IMR-90 (cell line): ENCODE measurements around the gene RECK. TPM values are rescaled to one million over a fixed set of nuclear protein-coding genes. Genes with fewer than 3 reads are reported as not detected.

Experiments used
- ATAC-seq: fragments of 200-7000 bp; cut with Tn5 transposase; 2 replicates; pipeline ENCODE4 v1.9.1; 2020; ENCODE audit warnings: low read depth, mild to moderate bottlenecking, moderate library complexity
- BruUV-seq: library from RNA; stranded (reverse); fragments of 400-500 nt; replicated peaks from 2 replicates; lab custom pipeline; 2021; lab: Mats Ljungman, UMichigan
- CTCF ChIA-PET: fragments of 300-600 bp; formaldehyde crosslinking; extraction: SDS; loops from one replicate; lab custom pipeline; 2021; ENCODE audit warnings: antibody characterized with exemption; lab: Yijun Ruan, JAX
- POLR2A ChIA-PET: fragments of 300-600 bp; sonication (Branson Sonifier 250); formaldehyde crosslinking; loops from one replicate; lab custom pipeline; 2022; ENCODE audit warnings: antibody characterized with exemption; ENCODE audit not compliant: unreplicated experiment; lab: Charles Lee
- DNase-seq: peaks from one replicate; pipeline ENCODE4 v3.0.0; 2013
- H2AFZ ChIP-seq: replicated peaks from 2 replicates; pipeline ENCODE3; 2013; ENCODE audit warnings: low read length, mild to moderate bottlenecking; ENCODE audit not compliant: poor library complexity
- H2AK5ac ChIP-seq: 2 replicates; pipeline ENCODE4 v1.6.1; 2013; ENCODE audit warnings: low read depth, low read length, inconsistent platforms
- H2AK9ac ChIP-seq: replicated peaks from 2 replicates; pipeline ENCODE3; 2013; ENCODE audit warnings: mild to moderate bottlenecking, low read depth, low read length, moderate library complexity; ENCODE audit not compliant: poor library complexity
- H2BK120ac ChIP-seq: 2 replicates; pipeline ENCODE4 v1.6.1; 2013; ENCODE audit warnings: low read depth, low read length, inconsistent platforms
- H2BK15ac ChIP-seq: 3 replicates; pipeline ENCODE4 v1.6.1; 2013; ENCODE audit warnings: low read depth, low read length, inconsistent platforms
- H2BK20ac ChIP-seq: 2 replicates; pipeline ENCODE4 v1.6.1; 2013; ENCODE audit warnings: low read depth, mild to moderate bottlenecking, inconsistent platforms, low read length, moderate library complexity
- H2BK5ac ChIP-seq: 2 replicates; pipeline ENCODE4 v1.6.1; 2013; ENCODE audit warnings: mild to moderate bottlenecking, low read depth, low read length, inconsistent platforms; ENCODE audit not compliant: poor library complexity, severe bottlenecking
- H3K14ac ChIP-seq: replicated peaks from 2 replicates; pipeline ENCODE4 v1.6.1; 2013; ENCODE audit warnings: low read depth, low read length, inconsistent platforms
- H3K18ac ChIP-seq: 2 replicates; pipeline ENCODE4 v1.6.1; 2013; ENCODE audit warnings: low read depth, low read length, control low read depth
- H3K23ac ChIP-seq: 2 replicates; pipeline ENCODE4 v1.6.1; 2013; ENCODE audit warnings: low read depth, low read length, inconsistent platforms
- H3K27ac ChIP-seq: 2 replicates; pipeline ENCODE4 v1.5.1; 2013; ENCODE audit warnings: mild to moderate bottlenecking, control low read depth, low read length; ENCODE audit not compliant: insufficient read depth
- H3K27me3 ChIP-seq: 2 replicates; pipeline ENCODE4 v1.6.1; 2013; ENCODE audit warnings: low read length; ENCODE audit not compliant: control insufficient read depth, insufficient read depth
- H3K36me3 ChIP-seq: 2 replicates; pipeline ENCODE4 v1.6.1; 2013; ENCODE audit warnings: low read length, mixed read lengths; ENCODE audit not compliant: control insufficient read depth, insufficient read depth
- H3K4ac ChIP-seq: 2 replicates; pipeline ENCODE4 v1.6.1; 2013; ENCODE audit warnings: low read depth, low read length, inconsistent platforms
- H3K4me1 ChIP-seq: 2 replicates; pipeline ENCODE4 v1.6.1; 2013; ENCODE audit warnings: low read length, mixed read lengths; ENCODE audit not compliant: control insufficient read depth, insufficient read depth
- H3K4me2 ChIP-seq: 2 replicates; pipeline ENCODE4 v1.6.1; 2013; ENCODE audit warnings: low read depth, mild to moderate bottlenecking, control low read depth, low read length, moderate library complexity
- H3K4me3 ChIP-seq: 2 replicates; pipeline ENCODE4 v1.5.1; 2013; ENCODE audit warnings: low read depth, mild to moderate bottlenecking, control low read depth, low read length, moderate library complexity; ENCODE audit not compliant: insufficient read depth
- H3K56ac ChIP-seq: 2 replicates; pipeline ENCODE4 v1.6.1; 2013; ENCODE audit warnings: low read length, inconsistent platforms; ENCODE audit not compliant: insufficient read depth; ENCODE audit errors: extremely low read depth
- H3K79me1 ChIP-seq, 2 experiments: 2 replicates each; pipeline ENCODE4 v1.6.1; 2013; ENCODE audit warnings: low read length in 2 of 2, inconsistent platforms in 1 of 2, low read depth in 1 of 2
- H3K9ac ChIP-seq: 2 replicates; pipeline ENCODE4 v1.6.1; 2013; ENCODE audit warnings: low read depth, low read length, control low read depth
- H3K9me1 ChIP-seq: 2 replicates; pipeline ENCODE4 v1.6.1; 2013; ENCODE audit warnings: low read length, inconsistent platforms; ENCODE audit not compliant: insufficient read depth
- H3K9me3 ChIP-seq: 2 replicates; pipeline ENCODE4 v1.6.1; 2013; ENCODE audit warnings: low read length; ENCODE audit not compliant: control insufficient read depth, insufficient read depth
- H4K20me1 ChIP-seq: 2 replicates; pipeline ENCODE4 v1.6.1; 2013; ENCODE audit warnings: low read length, inconsistent platforms; ENCODE audit not compliant: insufficient read depth
- H4K5ac ChIP-seq: 2 replicates; pipeline ENCODE4 v1.6.1; 2013; ENCODE audit warnings: mild to moderate bottlenecking, low read depth, low read length, control low read depth
- H4K8ac ChIP-seq, 2 experiments: 2 replicates each; pipeline ENCODE4 v1.6.1; 2013; ENCODE audit warnings: low read depth in 2 of 2, low read length in 2 of 2, control low read depth in 1 of 2, inconsistent platforms in 1 of 2
- H4K91ac ChIP-seq: 2 replicates; pipeline ENCODE4 v1.6.1; 2013; ENCODE audit warnings: low read depth, low read length, inconsistent platforms; ENCODE audit not compliant: insufficient read depth
- BHLHE40 ChIP-seq: fragments of 150-350 bp; IDR thresholded peaks from 2 replicates; pipeline ENCODE4 v1.6.1; 2016; ENCODE audit warnings: mild to moderate bottlenecking, low read depth, low read length
- CEBPB ChIP-seq: IDR thresholded peaks from 2 replicates; pipeline ENCODE4 v1.6.1; 2012; ENCODE audit warnings: low read depth, low read length, improper control_type of control experiment
- CTCF ChIP-seq: conservative IDR thresholded peaks from 2 replicates; pipeline ENCODE4 v1.5.1; 2012; ENCODE audit warnings: mild to moderate bottlenecking, low read depth, low read length, improper control_type of control experiment
- ELK1 ChIP-seq: fragments of 150-350 bp; IDR thresholded peaks from 2 replicates; pipeline ENCODE4 v1.6.1; 2016; ENCODE audit warnings: low read depth, mild to moderate bottlenecking, low read length, moderate library complexity, borderline replicate concordance
- FOS ChIP-seq: fragments of 150-350 bp; IDR thresholded peaks from 2 replicates; pipeline ENCODE4 v1.6.1; 2016; ENCODE audit warnings: low read depth, low read length
- MAZ ChIP-seq: IDR thresholded peaks from 2 replicates; pipeline ENCODE4 v1.6.1; 2012; ENCODE audit warnings: low read depth, mild to moderate bottlenecking, low read length, improper control_type of control experiment, moderate library complexity, borderline replicate concordance
- MXI1 ChIP-seq: IDR thresholded peaks from 2 replicates; pipeline ENCODE4 v1.6.1; 2012; ENCODE audit warnings: low read depth, mild to moderate bottlenecking, low read length, moderate library complexity, borderline replicate concordance
- NFE2L2 ChIP-seq: fragments of 150-350 bp; IDR thresholded peaks from 2 replicates; pipeline ENCODE4 v1.6.1; 2016; ENCODE audit warnings: low read depth, mild to moderate bottlenecking, low read length
- POLR2A ChIP-seq: IDR thresholded peaks from 2 replicates; pipeline ENCODE4 v1.6.1; 2012; ENCODE audit warnings: mild to moderate bottlenecking, low read depth, low read length
- RCOR1 ChIP-seq: IDR thresholded peaks from 2 replicates; pipeline ENCODE4 v1.6.1; 2012; ENCODE audit warnings: mild to moderate bottlenecking, low read length, improper control_type of control experiment; ENCODE audit not compliant: insufficient replicate concordance
- RFX5 ChIP-seq: IDR thresholded peaks from 2 replicates; pipeline ENCODE4 v1.8.0; 2012; ENCODE audit warnings: low read depth, mild to moderate bottlenecking, low read length, moderate library complexity
- SMC3 ChIP-seq: fragments of 150-350 bp; IDR thresholded peaks from 2 replicates; pipeline ENCODE4 v1.6.1; 2016; ENCODE audit warnings: low read depth, mild to moderate bottlenecking, antibody characterized with exemption, low read length, moderate library complexity
- USF2 ChIP-seq: fragments of 150-350 bp; IDR thresholded peaks from 2 replicates; pipeline ENCODE4 v1.6.1; 2017; ENCODE audit warnings: mild to moderate bottlenecking, antibody characterized with exemption, low read length, low read depth
- WGBS, 2 experiments: methylation state at CpG; one replicate each; pipeline versions ENCODE4 v1.1.5 to v1.1.7; 2013; ENCODE audit warnings: missing lambda C conversion rate in 2 of 2; ENCODE audit not compliant: insufficient read length in 1 of 2; ENCODE audit errors: extremely low coverage in 2 of 2; 5-methylcytosine and 5-hydroxymethylcytosine counted together
- dilution Hi-C: fragments of 300-500 bp; cut with HindIII; formaldehyde crosslinking; loops from one replicate; pipeline ENCODE4 v1.14.3; 2018; ENCODE audit warnings: low sequenced_read_pairs; ENCODE audit not compliant: unreplicated experiment
- in situ Hi-C: fragments of 300-500 bp; cut with MboI; formaldehyde crosslinking; loops from 3 replicates; pipeline ENCODE4 v1.14.3; 2019; ENCODE audit warnings: low sequenced_read_pairs, inconsistent platforms, mixed read lengths
- intact Hi-C: fragments of 100-400 bp; cut with micrococcal nuclease; formaldehyde crosslinking; loops from 2 replicates; pipeline ENCODE4 v1.10.0; 2022
- polyA plus RNA-seq, 3 experiments: library from polyadenylated mRNA; depleted of rRNA; stranded (reverse); fragments of >200 nt; gene quantifications; 2 replicates each; pipeline ENCODE4 v1.2.3, GENCODE V29; 2012; ENCODE audit warnings: low replicate concordance in 1 of 3
- total RNA-seq: library from RNA; depleted of rRNA; stranded (reverse); fragments of >200 nt; gene quantifications from 2 replicates; pipeline ENCODE4 v1.2.3, GENCODE V29; 2012

RECK gene
- total and polyA plus RNA-seq, 2 of the 4 experiments (the other 2 are of a cell fraction): 23.5 to 44.0 TPM

GRCh38 chr9:36018891-36019720 lies 17.6 kb upstream of the RECK start:
- Histone ChIP-seq H3K56ac (peak overlapping the region; percentile 52; the same call in 1 of the 2 replicates), H3K27me3 (no peaks in the 10 kb centered on the region), H3K14ac (peak overlapping the region; percentile 97), H3K79me1 (no peaks in the 10 kb centered on the region), H3K9me1 (peaks cover 10% of the 10 kb centered on the region), H2BK120ac (peak overlapping the region; percentile 99), H2BK15ac (peak overlapping the region; percentile 97; the same call in 2 of the 3 replicates), H3K9me3 (no peaks in the 10 kb centered on the region), H3K9ac (no peak overlapping the region), H3K36me3 (no peaks in the 10 kb centered on the region), H3K18ac (peak overlapping the region; percentile 86), H2BK20ac (peak overlapping the region; percentile 96), H4K20me1 (no peaks in the 10 kb centered on the region), H3K23ac (peak overlapping the region; percentile 96; the same call in 1 of the 2 replicates), H2BK5ac (peak overlapping the region; percentile 97), H4K91ac (peak overlapping the region; percentile 81), H3K4me2 (peak overlapping the region; percentile 38; the same call in 1 of the 2 replicates), H4K5ac (peak overlapping the region; percentile 97), H3K4ac (peak overlapping the region; percentile 99), H3K27ac (peak overlapping the region; percentile 96), H2AK5ac (peak overlapping the region; percentile 93), H3K4me1 (peaks cover 26% of the 10 kb centered on the region), H2AFZ (peak overlapping the region; percentile 73), H3K4me3 (no peak overlapping the region), H4K8ac (peak overlapping the region; percentile 54 to 95; a peak in 3 of 4 replicates), H2AK9ac (no peak overlapping the region)
- ChIA-PET POLR2A (interaction anchor here (0.6 kb wide), 1 partner anchor 244 kb away, joined by 3 read pairs; no protein-coding TSS in a partner anchor), CTCF (interaction anchor here (0.5 kb wide), 2 partner anchors 32 to 187 kb away, joined by 3 read pairs; no protein-coding TSS in a partner anchor)
- DNase-seq (peak; percentile 81), ATAC-seq (peak; percentile 59)
- in situ Hi-C loops (loop anchor here (5.0 kb wide), 1 partner anchor 57 kb away; no protein-coding TSS in a partner anchor), dilution Hi-C loops (no loop called here), intact Hi-C loops (no loop called here)
- BruUV-seq: no TSS peak
- no CpG with 5 or more reads among the region's 6 CpGs for WGBS, 2 experiments
- TF ChIP-seq SMC3: no peak
- TF ChIP-seq FOS: no peak
- TF ChIP-seq ELK1: no peak
- no peak for TF ChIP-seq MAZ
- no peak for TF ChIP-seq POLR2A
- no peak for TF ChIP-seq CTCF
- TF ChIP-seq CEBPB: no peak
- TF ChIP-seq MXI1: no peak
- TF ChIP-seq RCOR1: no peak
- TF ChIP-seq USF2: no peak
- TF ChIP-seq RFX5: no peak
- TF ChIP-seq NFE2L2: no peak
- no peak for TF ChIP-seq BHLHE40
